HEK293 (cell line): ENCODE results near the gene RPS19.

Experiments used
- CTCF ChIA-PET: fragments of 350-600 bp; formaldehyde crosslinking; extraction: SDS; loops from one replicate; lab custom pipeline; 2021; ENCODE audit warnings: antibody characterized with exemption; lab: Yijun Ruan, JAX
- POLR2A ChIA-PET: fragments of 300-600 bp; formaldehyde crosslinking; extraction: SDS; loops from one replicate; lab custom pipeline; 2020; ENCODE audit warnings: antibody characterized with exemption, inconsistent platforms; lab: Yijun Ruan, JAX
- H3K27ac ChIP-seq: fragments of 200-500 bp; sonication (Bioruptor generic); 2 replicates; pipeline ENCODE4 v1.5.1; 2014; ENCODE audit warnings: low read depth, low read length, control low read depth, inconsistent platforms; ENCODE audit errors: extremely low read depth
- H3K36me3 ChIP-seq, 2 experiments: fragments of 200-500 bp in 1 of 2; sonication (Bioruptor generic) in 1 of 2; 1 replicate in 1 of 2; 2 replicates in 1 of 2; pipeline ENCODE4 v1.5.1; 2014 to 2017; ENCODE audit warnings: inconsistent platforms in 2 of 2, low read length in 2 of 2; ENCODE audit not compliant: control insufficient read depth in 2 of 2, insufficient read depth in 1 of 2
- H3K4me1 ChIP-seq: fragments of 200-500 bp; sonication (Bioruptor generic); 2 replicates; pipeline ENCODE4 v1.5.1; 2014; ENCODE audit warnings: mild to moderate bottlenecking, low read length, inconsistent platforms; ENCODE audit not compliant: control insufficient read depth, insufficient read depth
- H3K4me3 ChIP-seq: 2 replicates; pipeline ENCODE4 v1.5.1; 2011; ENCODE audit warnings: low read depth, mild to moderate bottlenecking, control low read depth, low read length, moderate library complexity
- H3K9me3 ChIP-seq: fragments of 200-500 bp; sonication (Bioruptor generic); 2 replicates; pipeline ENCODE4 v1.5.1; 2014; ENCODE audit warnings: low read depth, low read length, inconsistent platforms; ENCODE audit not compliant: control insufficient read depth, insufficient read depth
- EGR2 ChIP-seq: fragments of 450-650 bp; formaldehyde crosslinking; IDR thresholded peaks from 2 replicates; pipeline ENCODE4 v1.5.1; 2016; ENCODE audit warnings: low read depth, missing biosample characterization, missing genetic modification characterization
- INSM2 ChIP-seq: fragments of 450-650 bp; formaldehyde crosslinking; IDR thresholded peaks from 2 replicates; pipeline ENCODE4 v1.5.1; 2016; ENCODE audit warnings: missing biosample characterization, missing genetic modification characterization
- KLF1 ChIP-seq: fragments of 450-650 bp; formaldehyde crosslinking; IDR thresholded peaks from 2 replicates; pipeline ENCODE4 v1.5.1; 2016; ENCODE audit warnings: missing biosample characterization, missing genetic modification characterization
- KLF9 ChIP-seq: fragments of 450-650 bp; formaldehyde crosslinking; IDR thresholded peaks from 2 replicates; pipeline ENCODE4 v1.5.1; 2016; ENCODE audit warnings: missing biosample characterization, missing genetic modification characterization, low read depth
- PRDM1 ChIP-seq: fragments of 450-650 bp; formaldehyde crosslinking; IDR thresholded peaks from 2 replicates; pipeline ENCODE4; 2016; ENCODE audit warnings: missing biosample characterization, missing genetic modification characterization
- SCRT2 ChIP-seq: fragments of 450-650 bp; formaldehyde crosslinking; IDR thresholded peaks from 2 replicates; pipeline ENCODE4 v1.5.1; 2016; ENCODE audit warnings: missing biosample characterization, missing genetic modification characterization
- ZFP3 ChIP-seq: fragments of 450-650 bp; formaldehyde crosslinking; IDR thresholded peaks from 2 replicates; pipeline ENCODE4 v1.5.1; 2016; ENCODE audit warnings: low read depth, missing biosample characterization, missing genetic modification characterization
- ZFP69B ChIP-seq: fragments of 450-650 bp; formaldehyde crosslinking; IDR thresholded peaks from 2 replicates; pipeline ENCODE4 v1.5.1; 2016; ENCODE audit warnings: missing biosample characterization, missing genetic modification characterization
- ZIC2 ChIP-seq: fragments of 450-650 bp; formaldehyde crosslinking; IDR thresholded peaks from 2 replicates; pipeline ENCODE4 v1.5.1; 2016; ENCODE audit warnings: missing biosample characterization, missing genetic modification characterization
- ZNF155 ChIP-seq: fragments of 450-650 bp; formaldehyde crosslinking; IDR thresholded peaks from 2 replicates; pipeline ENCODE4 v1.5.1; 2016; ENCODE audit warnings: missing biosample characterization, missing genetic modification characterization
- ZNF174 ChIP-seq: fragments of 450-650 bp; formaldehyde crosslinking; IDR thresholded peaks from 2 replicates; pipeline ENCODE4 v1.5.0; 2017; ENCODE audit warnings: missing biosample characterization, mild to moderate bottlenecking, missing genetic modification characterization
- ZNF2 ChIP-seq: fragments of 450-650 bp; formaldehyde crosslinking; IDR thresholded peaks from 2 replicates; pipeline ENCODE4 v1.5.1; 2016; ENCODE audit warnings: missing biosample characterization, missing genetic modification characterization
- ZNF221 ChIP-seq: fragments of 450-650 bp; formaldehyde crosslinking; IDR thresholded peaks from 2 replicates; pipeline ENCODE4 v1.5.1; 2017; ENCODE audit warnings: missing biosample characterization, missing genetic modification characterization, borderline replicate concordance
- ZNF266 ChIP-seq: fragments of 450-650 bp; formaldehyde crosslinking; IDR thresholded peaks from 2 replicates; pipeline ENCODE4 v1.5.1; 2016; ENCODE audit warnings: missing biosample characterization, missing genetic modification characterization, low read depth
- ZNF366 ChIP-seq: fragments of 450-650 bp; formaldehyde crosslinking; conservative IDR thresholded peaks from 2 replicates; pipeline ENCODE4 v1.5.1; 2016; ENCODE audit warnings: missing biosample characterization, missing genetic modification characterization
- ZNF398 ChIP-seq: fragments of 450-650 bp; formaldehyde crosslinking; IDR thresholded peaks from 2 replicates; pipeline ENCODE4 v1.5.1; 2017; ENCODE audit warnings: missing biosample characterization, missing genetic modification characterization
- ZNF521 ChIP-seq: fragments of 450-650 bp; formaldehyde crosslinking; IDR thresholded peaks from 2 replicates; pipeline ENCODE4 v1.5.1; 2017; ENCODE audit warnings: missing biosample characterization, mild to moderate bottlenecking, missing genetic modification characterization
- ZNF560 ChIP-seq: fragments of 450-650 bp; formaldehyde crosslinking; IDR thresholded peaks from 2 replicates; pipeline ENCODE4 v1.5.1; 2017; ENCODE audit warnings: missing biosample characterization, missing genetic modification characterization, borderline replicate concordance
- ZNF639 ChIP-seq: fragments of 450-650 bp; formaldehyde crosslinking; IDR thresholded peaks from 2 replicates; pipeline ENCODE4 v1.5.1; 2016; ENCODE audit warnings: missing biosample characterization, missing genetic modification characterization
- ZNF670 ChIP-seq: fragments of 450-650 bp; formaldehyde crosslinking; IDR thresholded peaks from 2 replicates; pipeline ENCODE4 v1.5.1; 2016; ENCODE audit warnings: missing biosample characterization, missing genetic modification characterization, low read depth
- ZNF791 ChIP-seq: fragments of 450-650 bp; formaldehyde crosslinking; IDR thresholded peaks from 2 replicates; pipeline ENCODE4 v1.5.1; 2016; ENCODE audit warnings: missing biosample characterization, missing genetic modification characterization
- ZSCAN16 ChIP-seq: fragments of 450-650 bp; formaldehyde crosslinking; IDR thresholded peaks from 2 replicates; pipeline ENCODE4 v1.5.1; 2016; ENCODE audit warnings: missing biosample characterization, missing genetic modification characterization
- TF ChIP-seq, protein P1 (sequence below): fragments of 450-650 bp; formaldehyde crosslinking; IDR thresholded peaks from 2 replicates; pipeline ENCODE4 v1.5.1; 2016; ENCODE audit warnings: missing biosample characterization, missing genetic modification characterization

The RPS19 gene

DNA sequence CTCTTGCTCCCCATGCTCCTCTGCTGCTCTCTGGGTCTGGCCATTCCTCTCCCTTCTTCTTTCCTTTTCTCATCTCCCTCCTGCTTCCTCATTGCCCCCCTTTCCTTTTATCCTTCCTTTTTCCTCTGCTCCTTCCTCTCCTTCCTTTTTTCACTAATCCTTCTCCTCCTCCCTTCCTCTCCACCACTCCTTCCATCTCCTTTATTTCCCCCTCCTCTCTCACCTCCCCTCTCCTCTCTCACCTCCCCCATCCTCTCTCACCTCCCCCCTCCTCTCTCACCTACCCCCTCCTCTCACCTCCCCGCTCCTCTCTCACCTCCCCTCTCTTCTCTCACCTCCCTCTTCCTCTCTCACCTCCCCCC is 36.5 kb downstream of the RPS19 start:
- Histone ChIP-seq H3K4me1 (no peaks in the 10 kb centered on the region), H3K9me3 (no peaks in the 10 kb centered on the region), H3K4me3 (no peak overlapping the region), H3K27ac (no peak overlapping the region), H3K36me3 (peaks cover 47 to 52% of the 10 kb centered on the region in 2 experiments)
- peak; percentile 21; the same call in 1 of the 2 replicates for TF ChIP-seq EGR2 (tag by site-specific recombination)
- TF ChIP-seq PRDM1 = peak; percentile 89
- peak; percentile 92 for TF ChIP-seq ZNF366 (tag by site-specific recombination)
- TF ChIP-seq ZNF398 (tag by site-specific recombination) = peak; percentile 81
- no peak for TF ChIP-seq ZNF221 (tag by site-specific recombination)
- 0 out of 2 replicates have a peak, but pooled peaks have one; percentile 15 for TF ChIP-seq ZNF791
- TF ChIP-seq ZNF155 = no peak
- ChIA-PET POLR2A (no interaction called here), CTCF (no interaction called here)

DNA sequence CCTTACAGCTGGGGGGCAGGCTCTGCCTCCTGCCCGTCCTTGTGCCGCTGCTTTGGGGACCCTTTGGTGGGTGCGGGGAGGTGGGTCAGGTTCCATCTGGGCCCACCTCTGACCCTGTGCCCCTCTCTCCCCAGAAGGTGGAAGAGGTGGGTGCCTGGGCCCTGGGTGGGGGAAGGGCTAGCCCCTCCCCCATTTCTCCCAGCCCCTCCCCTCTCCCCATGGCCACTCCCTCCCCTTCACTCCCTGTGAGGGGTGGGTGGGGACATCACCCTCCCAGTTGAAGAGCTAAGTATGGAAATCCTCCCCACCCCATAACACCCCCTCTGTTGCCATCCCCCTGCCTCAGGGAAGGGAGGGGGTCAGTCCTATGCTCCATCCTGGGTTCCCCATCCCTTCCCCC is 37.1 kb downstream of the RPS19 start:
- no peak for TF ChIP-seq ZNF366 (tag by site-specific recombination)
- TF ChIP-seq ZNF639 (tag by site-specific recombination) = no peak
- TF ChIP-seq KLF1 (tag by site-specific recombination) = peak; percentile 43; the same call in 1 of the 2 replicates
- TF ChIP-seq, all 188 proteins: peak for 1
- no peaks in the 10 kb centered on the region for H3K9me3 ChIP-seq

GRCh38 chr19:41897820-41898219 is 37.8 kb downstream of the RPS19 start:
- no peak for TF ChIP-seq ZNF2 (tag by site-specific recombination)
- TF ChIP-seq ZNF174 = no peak
- TF ChIP-seq, protein P1, sequence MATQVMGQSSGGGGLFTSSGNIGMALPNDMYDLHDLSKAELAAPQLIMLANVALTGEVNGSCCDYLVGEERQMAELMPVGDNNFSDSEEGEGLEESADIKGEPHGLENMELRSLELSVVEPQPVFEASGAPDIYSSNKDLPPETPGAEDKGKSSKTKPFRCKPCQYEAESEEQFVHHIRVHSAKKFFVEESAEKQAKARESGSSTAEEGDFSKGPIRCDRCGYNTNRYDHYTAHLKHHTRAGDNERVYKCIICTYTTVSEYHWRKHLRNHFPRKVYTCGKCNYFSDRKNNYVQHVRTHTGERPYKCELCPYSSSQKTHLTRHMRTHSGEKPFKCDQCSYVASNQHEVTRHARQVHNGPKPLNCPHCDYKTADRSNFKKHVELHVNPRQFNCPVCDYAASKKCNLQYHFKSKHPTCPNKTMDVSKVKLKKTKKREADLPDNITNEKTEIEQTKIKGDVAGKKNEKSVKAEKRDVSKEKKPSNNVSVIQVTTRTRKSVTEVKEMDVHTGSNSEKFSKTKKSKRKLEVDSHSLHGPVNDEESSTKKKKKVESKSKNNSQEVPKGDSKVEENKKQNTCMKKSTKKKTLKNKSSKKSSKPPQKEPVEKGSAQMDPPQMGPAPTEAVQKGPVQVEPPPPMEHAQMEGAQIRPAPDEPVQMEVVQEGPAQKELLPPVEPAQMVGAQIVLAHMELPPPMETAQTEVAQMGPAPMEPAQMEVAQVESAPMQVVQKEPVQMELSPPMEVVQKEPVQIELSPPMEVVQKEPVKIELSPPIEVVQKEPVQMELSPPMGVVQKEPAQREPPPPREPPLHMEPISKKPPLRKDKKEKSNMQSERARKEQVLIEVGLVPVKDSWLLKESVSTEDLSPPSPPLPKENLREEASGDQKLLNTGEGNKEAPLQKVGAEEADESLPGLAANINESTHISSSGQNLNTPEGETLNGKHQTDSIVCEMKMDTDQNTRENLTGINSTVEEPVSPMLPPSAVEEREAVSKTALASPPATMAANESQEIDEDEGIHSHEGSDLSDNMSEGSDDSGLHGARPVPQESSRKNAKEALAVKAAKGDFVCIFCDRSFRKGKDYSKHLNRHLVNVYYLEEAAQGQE (tag by site-specific recombination) = no peak
- no peak for TF ChIP-seq ZNF521 (tag by site-specific recombination)
- no peak for TF ChIP-seq ZIC2 (tag by site-specific recombination)
- no peak for TF ChIP-seq ZNF266 (tag by site-specific recombination)
- no peak for TF ChIP-seq ZSCAN16
- TF ChIP-seq ZFP3 = no peak
- TF ChIP-seq SCRT2 = no peak
- TF ChIP-seq ZNF560 (tag by site-specific recombination) = no peak
- TF ChIP-seq ZNF670 (tag by site-specific recombination) = no peak
- TF ChIP-seq KLF9 (tag by site-specific recombination) = no peak
- no peak for TF ChIP-seq INSM2 (tag by site-specific recombination)
- no peak for TF ChIP-seq ZFP69B (tag by site-specific recombination)
- TF ChIP-seq, all 188 proteins: peak for 0
- H3K27ac ChIP-seq = no peak overlapping the region; the same call in 1 of the 2 replicates
- no peaks in the 10 kb centered on the region for H3K4me1 ChIP-seq
- ChIA-PET POLR2A (interaction anchor here (1.1 kb wide), 1 partner anchor 9 kb away, joined by 4 read pairs; no protein-coding TSS in a partner anchor), CTCF (interaction anchor here (0.9 kb wide), 1 partner anchor 12 kb away, joined by 6 read pairs; no protein-coding TSS in a partner anchor)
- H3K9me3 ChIP-seq = no peaks in the 10 kb centered on the region
- H3K4me3 ChIP-seq = no peak overlapping the region
- H3K36me3 ChIP-seq = peaks cover 53 to 55% of the 10 kb centered on the region in 2 experiments

More for the DNA sequence above, 37.1 kb downstream of the RPS19 start:
- Histone ChIP-seq H3K4me3 (no peak overlapping the region), H3K4me1 (no peaks in the 10 kb centered on the region), H3K36me3 (peaks cover 51 to 52% of the 10 kb centered on the region in 2 experiments), H3K27ac (no peak overlapping the region)
- ChIA-PET CTCF (no interaction called here), POLR2A (interaction anchor here (0.5 kb wide), 1 partner anchor 9 kb away, joined by 4 read pairs; no protein-coding TSS in a partner anchor)
